Neutrophil (primary cell): ENCODE measurements around the gene STRIP1.
"Not testable (repeated sequence)": the region's sequence is repeated elsewhere in the genome, so short reads cannot be mapped to it uniquely, and the experiment has no call there.

Experiments used
- H3K27ac ChIP-seq: fragments of 200-600 bp; sonication (generic); 2 replicates; pipeline ENCODE4 v1.5.1; 2016; ENCODE audit warnings: mild to moderate bottlenecking, moderate library complexity
- H3K27me3 ChIP-seq: fragments of 200-600 bp; sonication (generic); 2 replicates; pipeline ENCODE4 v1.6.0; 2016; ENCODE audit warnings: mild to moderate bottlenecking
- H3K36me3 ChIP-seq: fragments of 200-600 bp; sonication (generic); 2 replicates; pipeline ENCODE4 v1.5.1; 2017
- H3K4me1 ChIP-seq, 2 experiments: fragments of 200-600 bp in 1 of 2; sonication (generic) in 1 of 2; 1 replicate in 1 of 2; 2 replicates in 1 of 2; pipeline versions ENCODE4 v1.5.1 to v1.6.1; 2013 to 2016; ENCODE audit warnings: low read depth in 1 of 2, low read length in 1 of 2, mild to moderate bottlenecking in 1 of 2, moderate library complexity in 1 of 2; ENCODE audit not compliant: control insufficient read depth in 1 of 2, insufficient read depth in 1 of 2
- H3K4me3 ChIP-seq, 2 experiments: fragments of 200-600 bp in 1 of 2; sonication (generic) in 1 of 2; 1 replicate in 1 of 2; 2 replicates in 1 of 2; pipeline ENCODE4 v1.5.1; 2013 to 2016; ENCODE audit warnings: low read depth in 1 of 2, low read length in 1 of 2, mild to moderate bottlenecking in 1 of 2, moderate library complexity in 1 of 2
- H3K9me3 ChIP-seq: fragments of 200-600 bp; sonication (generic); 2 replicates; pipeline ENCODE4 v1.5.1; 2016
- TF ChIP-seq, protein P1 (sequence below): fragments of 200-600 bp; sonication (generic); IDR thresholded peaks from 2 replicates; pipeline ENCODE4 v1.5.1; 2016; ENCODE audit warnings: antibody characterized with exemption

Gene STRIP1

GRCh38 chr1:110069404-110070281 is 35.2 kb downstream of the STRIP1 start:
- Histone ChIP-seq H3K4me3 (no peak overlapping the region), H3K36me3 (no peaks in the 10 kb centered on the region), H3K27me3 (peaks cover 100% of the 10 kb centered on the region), H3K4me1 (peaks cover 18 to 28% of the 10 kb centered on the region in 2 experiments), H3K9me3 (no peaks in the 10 kb centered on the region), H3K27ac (no peak overlapping the region)
- TF ChIP-seq, protein P1, sequence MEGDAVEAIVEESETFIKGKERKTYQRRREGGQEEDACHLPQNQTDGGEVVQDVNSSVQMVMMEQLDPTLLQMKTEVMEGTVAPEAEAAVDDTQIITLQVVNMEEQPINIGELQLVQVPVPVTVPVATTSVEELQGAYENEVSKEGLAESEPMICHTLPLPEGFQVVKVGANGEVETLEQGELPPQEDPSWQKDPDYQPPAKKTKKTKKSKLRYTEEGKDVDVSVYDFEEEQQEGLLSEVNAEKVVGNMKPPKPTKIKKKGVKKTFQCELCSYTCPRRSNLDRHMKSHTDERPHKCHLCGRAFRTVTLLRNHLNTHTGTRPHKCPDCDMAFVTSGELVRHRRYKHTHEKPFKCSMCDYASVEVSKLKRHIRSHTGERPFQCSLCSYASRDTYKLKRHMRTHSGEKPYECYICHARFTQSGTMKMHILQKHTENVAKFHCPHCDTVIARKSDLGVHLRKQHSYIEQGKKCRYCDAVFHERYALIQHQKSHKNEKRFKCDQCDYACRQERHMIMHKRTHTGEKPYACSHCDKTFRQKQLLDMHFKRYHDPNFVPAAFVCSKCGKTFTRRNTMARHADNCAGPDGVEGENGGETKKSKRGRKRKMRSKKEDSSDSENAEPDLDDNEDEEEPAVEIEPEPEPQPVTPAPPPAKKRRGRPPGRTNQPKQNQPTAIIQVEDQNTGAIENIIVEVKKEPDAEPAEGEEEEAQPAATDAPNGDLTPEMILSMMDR = no peak

GRCh38 chr1:110070282-110070669 is 35.9 kb downstream of the STRIP1 start:
- TF ChIP-seq, protein P1 = no peak
- Histone ChIP-seq H3K9me3 (no peaks in the 10 kb centered on the region), H3K36me3 (no peaks in the 10 kb centered on the region), H3K27ac (no peak overlapping the region), H3K4me3 (no peak overlapping the region), H3K27me3 (peaks cover 100% of the 10 kb centered on the region), H3K4me1 (peaks cover 18 to 28% of the 10 kb centered on the region in 2 experiments)

DNA sequence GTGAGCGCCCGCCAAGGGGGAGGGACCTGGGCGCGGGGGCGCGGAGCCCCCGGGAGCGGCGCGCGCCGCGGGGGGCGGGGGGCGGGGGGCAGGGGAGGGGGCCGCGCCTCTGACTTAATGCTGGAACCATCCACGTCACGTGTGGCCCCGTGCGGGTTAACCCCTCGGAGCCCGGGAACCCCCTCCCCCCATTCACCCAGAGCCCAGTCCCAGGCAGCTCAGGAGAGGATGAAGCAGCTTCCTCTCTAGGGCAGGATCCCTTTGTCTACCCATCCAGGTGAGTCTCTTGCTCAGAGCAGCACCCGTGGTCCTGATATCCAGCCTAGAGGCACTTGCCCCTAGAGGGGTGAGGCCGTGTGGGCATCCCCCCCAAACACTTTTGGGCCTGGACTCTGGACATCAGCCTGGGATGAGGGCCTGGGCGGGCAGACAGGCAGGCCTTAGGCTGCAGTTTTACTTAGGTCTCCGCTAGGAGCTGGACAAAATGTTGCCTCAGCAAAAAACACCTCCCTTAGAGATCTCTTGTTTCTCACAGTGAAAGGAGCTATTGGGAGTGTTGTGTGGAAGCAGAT is 36.3 kb downstream of the STRIP1 start, which contains the start of gene ALX3:
TSS of gene ALX3 (minus strand) at position 2 of the 572 bp plus-strand sequence. CDS start 60 bp downstream, outside the sequence.
- H3K4me3 ChIP-seq = no peak within 1 kb of the TSS
- H3K36me3 ChIP-seq = no peaks in the 10 kb centered on the region
- H3K9me3 ChIP-seq = no peaks in the 10 kb centered on the region
- peaks cover 18 to 28% of the 10 kb centered on the region in 2 experiments for H3K4me1 ChIP-seq
- no peak within 1 kb of the TSS for H3K27ac ChIP-seq
- H3K27me3 ChIP-seq = peaks cover 100% of the 10 kb centered on the region
- TF ChIP-seq, protein P1 = no peak

DNA sequence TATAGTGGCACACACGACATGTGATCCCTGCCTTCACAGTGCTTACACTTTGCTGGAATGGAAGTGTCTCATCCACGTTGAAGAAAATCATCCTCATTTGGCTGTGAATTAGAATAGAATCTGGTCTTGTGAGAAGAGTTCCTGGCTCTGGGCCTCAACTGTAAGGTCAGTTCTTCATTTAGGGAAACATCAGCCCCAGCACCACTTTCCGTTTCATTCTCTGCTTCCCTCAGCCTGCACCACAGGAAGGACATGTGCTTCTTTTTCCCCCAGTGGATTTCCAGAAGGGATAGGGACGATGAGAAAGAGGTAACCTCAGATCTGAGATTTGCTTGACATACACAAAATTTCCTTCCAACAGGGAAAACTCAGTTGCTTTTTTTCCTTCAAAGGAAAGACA is 39.7 kb downstream of the STRIP1 start:
- H3K36me3 ChIP-seq = no peaks in the 10 kb centered on the region
- TF ChIP-seq, protein P1 = no peak
- no peak overlapping the region for H3K27ac ChIP-seq
- H3K9me3 ChIP-seq = no peaks in the 10 kb centered on the region
- H3K27me3 ChIP-seq = peaks cover 100% of the 10 kb centered on the region
- peaks cover 0 to 12% of the 10 kb centered on the region in 2 experiments for H3K4me1 ChIP-seq
- H3K4me3 ChIP-seq = no peak overlapping the region

GRCh38 chr1:110076789-110077500 is 42.5 kb downstream of the STRIP1 start:
- TF ChIP-seq, protein P1 = no peak
- no peaks in the 10 kb centered on the region for H3K36me3 ChIP-seq
- H3K4me3 ChIP-seq = no peak overlapping the region
- H3K27me3 ChIP-seq = peaks cover 97% of the 10 kb centered on the region
- no peaks in the 10 kb centered on the region for H3K9me3 ChIP-seq
- no peaks in the 10 kb centered on the region for H3K4me1 ChIP-seq
- H3K27ac ChIP-seq = no peak overlapping the region

- not testable (repeated sequence) for H3K36me3 ChIP-seq, H3K9me3 ChIP-seq, H3K27ac ChIP-seq, H3K4me3 ChIP-seq
- peaks cover 97% of the 10 kb centered on the region for H3K27me3 ChIP-seq
- H3K4me1 ChIP-seq = peaks cover 17 to 19% of the 10 kb centered on the region in 2 experiments
Measured at GRCh38 chr1:110079995-110080394, 45.6 kb downstream of the STRIP1 start.
